BE2C (cell line): ENCODE results near the gene STEAP4.
"Not testable (repeated sequence)": the region's sequence is repeated elsewhere in the genome, so short reads cannot be mapped to it uniquely, and the experiment has no call there.

Source experiments
- DNase-seq: peaks from one replicate; pipeline ENCODE4 v3.0.0-alpha.2; 2020
- H3K27me3 ChIP-seq: fragments of 250-450 bp; sonication (Bioruptor Pico); 2 replicates; pipeline ENCODE4 v1.5.1; 2020; ENCODE audit warnings: mild to moderate bottlenecking
- H3K36me3 ChIP-seq: fragments of 250-450 bp; sonication (Bioruptor Pico); 2 replicates; pipeline ENCODE4 v1.5.1; 2020; ENCODE audit warnings: mild to moderate bottlenecking
- H3K4me1 ChIP-seq: fragments of 250-450 bp; sonication (Bioruptor Pico); 2 replicates; pipeline ENCODE4 v1.5.1; 2020
- H3K4me3 ChIP-seq: 2 replicates; pipeline ENCODE4 v1.5.1; 2011; ENCODE audit warnings: low read depth, low read length
- H3K9me3 ChIP-seq: fragments of 250-450 bp; sonication (Bioruptor Pico); 2 replicates; pipeline ENCODE4 v1.5.1; 2020
- CTCF ChIP-seq: IDR thresholded peaks from 2 replicates; pipeline ENCODE4 v1.5.1; 2012; ENCODE audit warnings: mild to moderate bottlenecking, low read depth, low read length

Gene STEAP4

GRCh38 chr7:88276605-88277153, 30.0 kb downstream of the STEAP4 start:
- H3K27me3 ChIP-seq, result no peaks in the 10 kb centered on the region
- H3K9me3 ChIP-seq, result no peaks in the 10 kb centered on the region
- no peak for TF ChIP-seq CTCF
- H3K36me3 ChIP-seq, result no peaks in the 10 kb centered on the region
- no peak overlapping the region for H3K4me3 ChIP-seq
- H3K4me1 ChIP-seq, result no peaks in the 10 kb centered on the region
- no peak for DNase-seq

GRCh38 chr7:88274856-88275255, 31.8 kb downstream of the STEAP4 start:
- H3K27me3 ChIP-seq, H3K4me1 ChIP-seq, H3K4me3 ChIP-seq, H3K36me3 ChIP-seq, DNase-seq, H3K9me3 ChIP-seq: not testable (repeated sequence)

DNA sequence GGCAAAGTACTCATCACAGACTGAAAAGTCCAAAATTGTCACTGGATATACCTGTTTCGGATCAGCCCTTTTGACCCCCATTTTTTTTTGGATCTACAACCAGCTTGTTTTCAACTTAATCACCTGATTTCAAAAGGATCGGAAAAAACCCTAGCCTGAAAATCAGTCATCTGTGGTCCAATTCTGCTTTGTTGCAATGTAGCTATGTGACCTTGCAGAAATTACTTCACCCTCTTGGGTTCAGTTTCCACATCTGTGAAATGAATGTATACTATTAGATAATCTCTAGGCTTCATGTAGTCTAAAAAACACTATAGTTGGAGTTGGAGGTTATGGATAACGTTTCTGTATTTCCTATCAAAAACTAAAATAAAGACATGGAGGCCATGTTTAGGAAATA, 37.1 kb downstream of the STEAP4 start:
- H3K4me1 ChIP-seq, result no peaks in the 10 kb centered on the region
- no peak overlapping the region for H3K4me3 ChIP-seq
- no peaks in the 10 kb centered on the region for H3K27me3 ChIP-seq
- H3K9me3 ChIP-seq, result no peaks in the 10 kb centered on the region
- DNase-seq, result no peak
- TF ChIP-seq CTCF, result no peak
- H3K36me3 ChIP-seq, result no peaks in the 10 kb centered on the region

GRCh38 chr7:88268858-88269257, 37.8 kb downstream of the STEAP4 start:
- Histone ChIP-seq H3K4me1 (no peaks in the 10 kb centered on the region), H3K27me3 (no peaks in the 10 kb centered on the region), H3K9me3 (no peaks in the 10 kb centered on the region), H3K36me3 (no peaks in the 10 kb centered on the region), H3K4me3 (no peak overlapping the region)
- no peak for DNase-seq
- no peak for TF ChIP-seq CTCF

DNA sequence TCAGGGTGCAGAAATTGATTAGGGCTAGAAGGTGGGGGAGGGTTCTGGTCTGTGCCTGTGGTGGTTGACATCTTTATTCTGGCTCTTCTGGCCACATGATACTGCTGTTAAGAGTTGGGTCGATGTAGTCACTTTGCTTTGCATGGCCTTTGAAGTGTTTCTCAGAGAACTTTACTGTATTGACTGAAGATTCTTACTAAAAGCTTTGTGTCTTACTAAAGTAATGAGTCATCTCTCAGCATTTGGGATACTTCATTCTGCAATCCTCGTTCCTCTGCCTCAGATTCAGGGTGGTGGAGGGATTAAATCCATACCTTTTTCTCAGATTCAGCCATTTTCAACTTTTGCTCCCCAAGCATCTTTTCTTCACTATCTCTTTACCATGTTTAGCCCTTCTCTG, 38.6 kb downstream of the STEAP4 start:
- H3K36me3 ChIP-seq, result no peaks in the 10 kb centered on the region
- no peaks in the 10 kb centered on the region for H3K4me1 ChIP-seq
- DNase-seq, result no peak
- TF ChIP-seq CTCF, result no peak
- no peak overlapping the region for H3K4me3 ChIP-seq
- H3K27me3 ChIP-seq, result no peaks in the 10 kb centered on the region
- H3K9me3 ChIP-seq, result no peaks in the 10 kb centered on the region

GRCh38 chr7:88267421-88267820, 39.3 kb downstream of the STEAP4 start:
- no peaks in the 10 kb centered on the region for H3K36me3 ChIP-seq

GRCh38 chr7:88264987-88265386, 41.7 kb downstream of the STEAP4 start:
- H3K4me3 ChIP-seq, H3K36me3 ChIP-seq, H3K9me3 ChIP-seq, DNase-seq, H3K4me1 ChIP-seq, H3K27me3 ChIP-seq: not testable (repeated sequence)

More at GRCh38 chr7:88267421-88267820, 39.3 kb downstream of the STEAP4 start:
- H3K27me3 ChIP-seq, result no peaks in the 10 kb centered on the region
- no peak for TF ChIP-seq CTCF
- no peak overlapping the region for H3K4me3 ChIP-seq
- H3K4me1 ChIP-seq, result no peaks in the 10 kb centered on the region
- no peaks in the 10 kb centered on the region for H3K9me3 ChIP-seq
- no peak for DNase-seq
